HCT116 (cell line): ENCODE measurements around the gene IGSF6. TPM values are rescaled to one million over a fixed set of nuclear protein-coding genes. Genes with fewer than 3 reads are reported as not detected.

Source experiments
- ATAC-seq: fragments of 200-7000 bp; cut with Tn5 transposase; 2 replicates; pipeline ENCODE4 v1.9.1; 2020; ENCODE audit warnings: mild to moderate bottlenecking, moderate library complexity
- BruUV-seq: library from RNA; stranded (reverse); fragments of 400-500 nt; replicated peaks from 2 replicates; lab custom pipeline; 2021; lab: Mats Ljungman, UMichigan
- CTCF ChIA-PET: fragments of 300-600 bp; sonication (Branson Sonifier 250); formaldehyde crosslinking; loops from one replicate; lab custom pipeline; 2021; ENCODE audit warnings: antibody characterized with exemption; lab: Charles Lee
- POLR2A ChIA-PET: fragments of 300-600, 350-600 bp; sonication (Branson Sonifier 250); formaldehyde crosslinking; loops from one replicate; lab custom pipeline; 2021; ENCODE audit warnings: antibody characterized with exemption; lab: Charles Lee
- RAD21 ChIA-PET, 2 experiments: fragments of 300-600 bp; sonication (Branson Sonifier 250); formaldehyde crosslinking; loops; one replicate each; lab custom pipeline; 2023; ENCODE audit warnings: low total read pairs in 2 of 2; ENCODE audit not compliant: uncharacterized antibody in 2 of 2, unreplicated experiment in 2 of 2, low non-redundant PET in 1 of 2; lab: Charles Lee
- DNase-seq: peaks from one replicate; pipeline ENCODE4 v3.0.0-alpha.2; 2010; ENCODE audit warnings: low read depth, low spot score
- H2AFZ ChIP-seq: fragments of 200-600 bp; shearing (Covaris generic), sonication (generic); 2 replicates; pipeline ENCODE4 v1.6.1; 2017; ENCODE audit warnings: low read depth, mixed run types, mixed read lengths, antibody characterized with exemption, low read length; ENCODE audit not compliant: poor library complexity, severe bottlenecking
- H3K27ac ChIP-seq: 2 replicates; pipeline ENCODE4 v1.5.1; 2012; ENCODE audit warnings: low read depth, low read length
- H3K27me3 ChIP-seq: fragments of 200-600 bp; sonication (generic); 2 replicates; pipeline ENCODE4 v1.6.1; 2016; ENCODE audit warnings: mixed run types, low read length, mixed read lengths; ENCODE audit not compliant: insufficient read depth
- H3K36me3 ChIP-seq, 2 experiments: fragments of 200-500 bp in 1 of 2; fragments of 200-600 bp in 1 of 2; sonication (Bioruptor generic) in 1 of 2; sonication (generic) in 1 of 2; 2 replicates each; pipeline versions ENCODE4 v1.5.1 to v1.6.1; 2014 to 2016; ENCODE audit warnings: low read length in 2 of 2, inconsistent platforms in 1 of 2, mixed read lengths in 1 of 2, mixed run types in 1 of 2; ENCODE audit not compliant: insufficient read depth in 2 of 2, control insufficient read depth in 1 of 2
- H3K4me1 ChIP-seq, 2 experiments: fragments of 200-600 bp in 1 of 2; sonication (generic) in 1 of 2; 2 replicates each; pipeline versions ENCODE4 v1.5.1 to v1.6.1; 2012 to 2017; ENCODE audit warnings: low read length in 2 of 2, inconsistent platforms in 1 of 2, mild to moderate bottlenecking in 1 of 2, mixed read lengths in 1 of 2, mixed run types in 1 of 2, moderate library complexity in 1 of 2; ENCODE audit not compliant: insufficient read depth in 2 of 2, control insufficient read depth in 1 of 2
- H3K4me2 ChIP-seq: fragments of 200-600 bp; sonication (generic); 2 replicates; pipeline ENCODE4 v1.6.1; 2017; ENCODE audit warnings: mixed run types, low read length, mixed read lengths
- H3K4me3 ChIP-seq, 2 experiments: fragments of 200-600 bp in 1 of 2; sonication (generic) in 1 of 2; replicated peaks in 1 of 2; 2 replicates each; pipeline ENCODE4 v1.5.1; 2011 to 2016; ENCODE audit warnings: low read length in 2 of 2, control low read depth in 1 of 2, low read depth in 1 of 2, mild to moderate bottlenecking in 1 of 2, mixed read lengths in 1 of 2, mixed run types in 1 of 2
- H3K79me2 ChIP-seq: fragments of 200-600 bp; sonication (generic); 2 replicates; pipeline ENCODE4 v1.6.1; 2017; ENCODE audit warnings: mild to moderate bottlenecking, mixed run types, low read length, moderate library complexity, mixed read lengths; ENCODE audit not compliant: insufficient read depth
- H3K9ac ChIP-seq: fragments of 200-600 bp; sonication (generic); 2 replicates; pipeline ENCODE4 v1.6.1; 2016; ENCODE audit warnings: low read length, mixed read lengths
- H3K9me2 ChIP-seq: fragments of 200-600 bp; sonication (generic), shearing (Covaris generic); 2 replicates; pipeline ENCODE4 v1.6.1; 2017; ENCODE audit warnings: mixed run types, mild to moderate bottlenecking, moderate library complexity; ENCODE audit not compliant: insufficient read depth
- H3K9me3 ChIP-seq, 2 experiments: fragments of 200-500 bp in 1 of 2; fragments of 200-600 bp in 1 of 2; sonication (Bioruptor generic) in 1 of 2; sonication (generic) in 1 of 2; 2 replicates each; pipeline ENCODE4 v1.6.1; 2014 to 2017; ENCODE audit warnings: low read length in 2 of 2, mixed read lengths in 2 of 2, inconsistent platforms in 1 of 2, low read depth in 1 of 2, mild to moderate bottlenecking in 1 of 2, mixed run types in 1 of 2, moderate library complexity in 1 of 2; ENCODE audit not compliant: control insufficient read depth in 1 of 2, insufficient read depth in 1 of 2
- H4K20me1 ChIP-seq: fragments of 200-600 bp; sonication (generic), shearing (Covaris generic); 2 replicates; pipeline ENCODE4 v1.6.1; 2017; ENCODE audit warnings: mixed run types, mild to moderate bottlenecking, moderate library complexity; ENCODE audit not compliant: insufficient read depth
- CEBPB ChIP-seq: IDR thresholded peaks from 2 replicates; pipeline ENCODE4 v1.6.1; 2012; ENCODE audit warnings: low read depth
- ELF1 ChIP-seq: IDR thresholded peaks from 2 replicates; pipeline ENCODE4 v1.6.1; 2012; ENCODE audit warnings: low read depth, borderline replicate concordance
- EZH2 ChIP-seq: fragments of 200-600 bp; sonication (generic); IDR thresholded peaks from 2 replicates; pipeline ENCODE4 v1.6.1; 2017; ENCODE audit warnings: antibody characterized with exemption, mixed run types
- EZH2phosphoT487 ChIP-seq: fragments of 200-600 bp; IDR thresholded peaks from 2 replicates; pipeline ENCODE4 v1.6.1; 2018; ENCODE audit warnings: antibody characterized with exemption, borderline replicate concordance
- FOSL1 ChIP-seq: IDR thresholded peaks from 2 replicates; pipeline ENCODE4 v1.6.1; 2012; ENCODE audit warnings: low read depth
- JUND ChIP-seq: IDR thresholded peaks from 2 replicates; pipeline ENCODE4 v1.6.1; 2012
- MAX ChIP-seq: IDR thresholded peaks from 2 replicates; pipeline ENCODE4 v1.6.1; 2012
- POLR2A ChIP-seq: IDR thresholded peaks from 2 replicates; pipeline ENCODE4 v1.7.0; 2011; ENCODE audit warnings: borderline replicate concordance; ENCODE audit not compliant: insufficient read depth, insufficient read length; ENCODE audit errors: extremely low read depth
- RAD21 ChIP-seq: IDR thresholded peaks from 2 replicates; pipeline ENCODE4 v1.6.1; 2012; ENCODE audit warnings: low read depth, mild to moderate bottlenecking
- SIN3A ChIP-seq: IDR thresholded peaks from 2 replicates; pipeline ENCODE4 v1.6.1; 2012; ENCODE audit warnings: low read depth
- TCF7L2 ChIP-seq: IDR thresholded peaks from 2 replicates; pipeline ENCODE4 v1.7.0; 2011; ENCODE audit warnings: borderline replicate concordance, inconsistent platforms; ENCODE audit not compliant: insufficient read depth, insufficient read length; ENCODE audit errors: extremely low read depth
- ZBTB33 ChIP-seq: IDR thresholded peaks from 2 replicates; pipeline ENCODE4 v1.6.1; 2011; ENCODE audit warnings: mild to moderate bottlenecking, low read length, moderate library complexity; ENCODE audit not compliant: insufficient replicate concordance; ENCODE audit errors: extremely low read depth
- ZFX ChIP-seq: fragments of 450-650 bp; IDR thresholded peaks from 2 replicates; pipeline ENCODE4 v1.6.1; 2017
- intact Hi-C: fragments of 100-400 bp; cut with micrococcal nuclease; formaldehyde crosslinking; loops from 2 replicates; pipeline ENCODE4 v1.10.0; 2022
- total RNA-seq: library from RNA; stranded (reverse); gene quantifications from one replicate; pipeline ENCODE4 v1.2.1, GENCODE V29; 2021; ENCODE audit not compliant: unreplicated experiment

The IGSF6 gene
- total RNA-seq, 1 experiment from 2014 or later, result not detected

- Histone ChIP-seq H3K27ac (peak overlapping the region; percentile 48), H3K79me2 (no peaks in the 10 kb centered on the region), H3K27me3 (no peaks in the 10 kb centered on the region), H3K9ac (no peak overlapping the region), H3K4me1 (peaks cover 9 to 11% of the 10 kb centered on the region in 2 experiments; a peak in 3 of 4 replicates), H2AFZ (no peak overlapping the region), H3K9me2 (no peaks in the 10 kb centered on the region), H3K4me2 (peak overlapping the region; percentile 4; the same call in 1 of the 2 replicates), H3K4me3 (no peak overlapping the region), H4K20me1 (no peaks in the 10 kb centered on the region), H3K9me3 (no peaks in the 10 kb centered on the region), H3K36me3 (0 out of 4 replicates have a peak, but pooled peaks cover 0 to 3% of the 10 kb centered on the region in 2 experiments)
- ChIA-PET CTCF (no interaction called here), RAD21 (no interaction called here), POLR2A (no interaction called here)
- peak; percentile 63 for ATAC-seq
- BruUV-seq, result no TSS peak
- intact Hi-C loops, result no loop called here
- TF ChIP-seq CEBPB, result peak; percentile 41; the same call in 1 of the 2 replicates
- no peak for TF ChIP-seq ELF1
- TF ChIP-seq RAD21, result no peak
- DNase-seq, result peak; percentile 4
Observed at GRCh38 chr16:21626659-21627277, 25.6 kb downstream of the IGSF6 start.

- Histone ChIP-seq H3K9ac (no peak overlapping the region), H3K9me2 (no peaks in the 10 kb centered on the region), H3K9me3 (no peaks in the 10 kb centered on the region), H3K4me3 (no peak overlapping the region), H3K4me1 (peaks cover 9 to 11% of the 10 kb centered on the region in 2 experiments; a peak in 3 of 4 replicates), H4K20me1 (no peaks in the 10 kb centered on the region), H3K79me2 (no peaks in the 10 kb centered on the region), H3K36me3 (0 out of 4 replicates have a peak, but pooled peaks cover 0 to 3% of the 10 kb centered on the region in 2 experiments), H3K4me2 (no peak overlapping the region), H2AFZ (no peak overlapping the region), H3K27me3 (no peaks in the 10 kb centered on the region), H3K27ac (no peak overlapping the region)
- TF ChIP-seq EZH2 (no peak), FOSL1 (no peak), SIN3A (no peak), ZFX (no peak), ZBTB33 (no peak), EZH2phosphoT487 (no peak), JUND (no peak), MAX (no peak), TCF7L2 (no peak), POLR2A (no peak)
- ATAC-seq (no peak), DNase-seq (no peak)
- intact Hi-C loops, result no loop called here
- ChIA-PET POLR2A (no interaction called here), RAD21 (no interaction called here), CTCF (no interaction called here)
- BruUV-seq, result no TSS peak
Observed at GRCh38 chr16:21625026-21625425, 27.4 kb downstream of the IGSF6 start.
